ENCODE data around the gene KLF9. TPM values are rescaled to one million over a fixed set of nuclear protein-coding genes. Genes with fewer than 3 reads are reported as not detected.

The KLF9 gene
- total RNA-seq, 1 experiment from 2014 or later = 0.26 TPM

DNA sequence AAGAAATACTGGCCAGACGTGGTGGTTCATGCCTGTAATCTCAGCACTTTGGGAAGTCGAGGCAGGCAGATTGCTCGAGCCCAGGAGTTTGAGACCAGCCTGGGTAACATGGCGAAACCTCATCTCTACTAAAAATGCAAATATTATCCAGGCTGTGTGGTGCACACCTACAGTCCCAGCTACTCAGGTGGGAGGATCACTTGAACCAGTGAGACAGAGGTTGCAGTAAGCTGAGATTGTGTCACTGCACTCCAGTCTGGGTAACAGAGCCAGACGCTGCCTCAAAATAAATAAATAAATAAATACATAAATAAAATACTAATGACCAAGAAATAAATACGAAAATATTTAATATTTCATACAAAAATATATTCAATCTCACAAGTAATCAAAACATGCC lies 18.8 kb downstream of the KLF9 start:
- no peak overlapping the region for H2BK120ac ChIP-seq (ENCODE audit: low read depth, low read length, poor library complexity, severe bottlenecking)
- H2BK20ac ChIP-seq (ENCODE audit: low read depth, low read length, poor library complexity, severe bottlenecking) = no peak overlapping the region
- Mint-ChIP-seq H3K36me3 (ENCODE audit: insufficient read depth in 1 of 3, low read depth in 3 of 3) (no peaks in the 10 kb centered on the region), H3K27me3 (ENCODE audit: low read depth) (peaks cover 15% of the 10 kb centered on the region), H3K9me3 (no peaks in the 10 kb centered on the region), H3K4me1 (peaks cover 0 to 3% of the 10 kb centered on the region in 2 experiments; a peak in 2 of 4 replicates), H3K4me3 (no peak overlapping the region), H3K27ac (no peak overlapping the region)
- DNase-seq = no peak
- H2AK5ac ChIP-seq (ENCODE audit: insufficient read length, low read length) = no peak overlapping the region
- no peak for TF ChIP-seq CTCF (conservative IDR thresholded peaks at IDR 0.05)
- no peak overlapping the region for H4K8ac ChIP-seq (replicated peaks; ENCODE audit: insufficient read length, low read depth, low read length)
- H3K27ac ChIP-seq (ENCODE audit: insufficient read length, low read depth, low read length) = no peak overlapping the region
- no peak overlapping the region for H3K56ac ChIP-seq (ENCODE audit: insufficient read length, low read depth, low read length)
- no peak overlapping the region for H2BK15ac ChIP-seq (ENCODE audit: low read depth, low read length)
- no peak overlapping the region for H4K91ac ChIP-seq (ENCODE audit: insufficient read length, low read depth, low read length)
- no peaks in the 10 kb centered on the region for H3K79me1 ChIP-seq (ENCODE audit: insufficient read depth, low read depth, low read length, poor library complexity, severe bottlenecking)
- H2BK12ac ChIP-seq (ENCODE audit: insufficient read length, low read depth, low read length) = no peak overlapping the region
- H3K4me2 ChIP-seq (ENCODE audit: insufficient read depth, insufficient read length, low read length) = no peak overlapping the region
- H3K9me3 ChIP-seq (ENCODE audit: control insufficient read depth, low read depth, low read length) = no peaks in the 10 kb centered on the region
- no peak overlapping the region for H4K5ac ChIP-seq (ENCODE audit: insufficient read length, low read depth, low read length)
- no peaks in the 10 kb centered on the region for H3K23me2 ChIP-seq (ENCODE audit: insufficient read length, low read depth, low read length, poor library complexity, severe bottlenecking)
- no peak overlapping the region for H2AFZ ChIP-seq (ENCODE audit: low read length)
- no peak overlapping the region for H3K14ac ChIP-seq (ENCODE audit: insufficient read depth, low read length)
- no peak overlapping the region for H3K23ac ChIP-seq (ENCODE audit: insufficient read length, low read depth, low read length)
- no peak overlapping the region for H2BK5ac ChIP-seq (ENCODE audit: insufficient read length, low read length)
- no peak overlapping the region for H3T11ph ChIP-seq (ENCODE audit: low read length)
- no CpG with 5 or more reads among the region's 6 CpGs for WGBS (ENCODE audit: extremely low coverage, insufficient read length, low lambda C conversion rate)
- H4K20me1 ChIP-seq (ENCODE audit: control insufficient read depth, insufficient read depth, insufficient read length) = no peaks in the 10 kb centered on the region
- H3K4me1 ChIP-seq (ENCODE audit: insufficient read depth, low read length) = no peaks in the 10 kb centered on the region
- no peaks in the 10 kb centered on the region for H3K27me3 ChIP-seq (ENCODE audit: insufficient read depth, low read length)
- H3K18ac ChIP-seq (ENCODE audit: insufficient read length, low read depth, low read length) = no peak overlapping the region
- no peaks in the 10 kb centered on the region for H3K79me2 ChIP-seq (ENCODE audit: insufficient read depth, low read length)
- H3K4ac ChIP-seq (ENCODE audit: low read depth, low read length) = no peak overlapping the region
- no peak overlapping the region for H3K9ac ChIP-seq (ENCODE audit: extremely low read depth, insufficient read length, low read length)

Data from H9 (cell line).